Loucy (cell line): ENCODE results near the gene DCTN2.

Experiments used
- H2AFZ ChIP-seq: fragments of 200-600 bp; sonication (generic); 2 replicates; pipeline ENCODE4 v1.6.0; 2016; ENCODE audit warnings: antibody characterized with exemption, mild to moderate bottlenecking, low read length, moderate library complexity
- H3F3A ChIP-seq: fragments of 200-600 bp; 2 replicates; pipeline ENCODE4 v1.6.0; 2016; ENCODE audit warnings: antibody characterized with exemption, low read depth, mild to moderate bottlenecking
- H3K27me3 ChIP-seq: fragments of 200-600 bp; sonication (generic); 2 replicates; pipeline ENCODE4 v1.6.1; 2014; ENCODE audit warnings: low read length, mild to moderate bottlenecking; ENCODE audit not compliant: insufficient read depth, poor library complexity, severe bottlenecking
- H3K36me3 ChIP-seq: fragments of 200-600 bp; sonication (generic); 2 replicates; pipeline ENCODE4 v1.6.1; 2016; ENCODE audit warnings: low read length; ENCODE audit not compliant: insufficient read depth
- H3K4me1 ChIP-seq: fragments of 200-600 bp; sonication (generic); 2 replicates; pipeline ENCODE4 v1.5.1; 2014; ENCODE audit warnings: low read length, mild to moderate bottlenecking; ENCODE audit not compliant: insufficient read depth, poor library complexity, severe bottlenecking
- H3K4me2 ChIP-seq: fragments of 200-600 bp; sonication (generic); 2 replicates; pipeline ENCODE4 v1.6.0; 2014; ENCODE audit warnings: antibody characterized with exemption, low read length, low read depth, mild to moderate bottlenecking; ENCODE audit not compliant: poor library complexity, severe bottlenecking
- H3K4me3 ChIP-seq: fragments of 200-600 bp; sonication (generic); 2 replicates; pipeline ENCODE4 v1.5.1; 2014; ENCODE audit warnings: low read length, mild to moderate bottlenecking, mixed read lengths; ENCODE audit not compliant: poor library complexity, severe bottlenecking
- H3K79me2 ChIP-seq: fragments of 200-600 bp; sonication (generic); 2 replicates; pipeline ENCODE4 v1.6.1; 2014; ENCODE audit warnings: low read length; ENCODE audit not compliant: insufficient read depth
- H3K9ac ChIP-seq: fragments of 200-600 bp; sonication (generic); 2 replicates; pipeline ENCODE4 v1.6.0; 2014; ENCODE audit warnings: mild to moderate bottlenecking, low read depth, low read length, moderate library complexity; ENCODE audit not compliant: poor library complexity, severe bottlenecking
- H3K9me2 ChIP-seq: fragments of 200-600 bp; sonication (generic); replicated peaks from 2 replicates; pipeline ENCODE4 v1.6.1; 2016; ENCODE audit warnings: low read depth, low read length, mixed read lengths
- H3K9me3 ChIP-seq: fragments of 200-600 bp; sonication (generic); 2 replicates; pipeline ENCODE4 v1.6.1; 2014; ENCODE audit warnings: mild to moderate bottlenecking, antibody characterized with exemption, low read length, low read depth; ENCODE audit not compliant: insufficient read depth
- H4K20me1 ChIP-seq: fragments of 200-600 bp; sonication (generic); 2 replicates; pipeline ENCODE4 v1.6.0; 2014; ENCODE audit warnings: antibody characterized with exemption, low read length, mild to moderate bottlenecking; ENCODE audit not compliant: insufficient read depth, poor library complexity, severe bottlenecking
- EZH2phosphoT487 ChIP-seq: fragments of 200-600 bp; IDR thresholded peaks from 2 replicates; pipeline ENCODE4 v1.6.1; 2018; ENCODE audit warnings: antibody characterized with exemption, mild to moderate bottlenecking, moderate library complexity, borderline replicate concordance
- TF ChIP-seq, protein P1 (sequence below): fragments of 200-600 bp; sonication (generic); conservative IDR thresholded peaks from 2 replicates; pipeline ENCODE4 v1.5.1; 2014; ENCODE audit warnings: mild to moderate bottlenecking, antibody characterized with exemption, low read length

The DCTN2 gene

DNA sequence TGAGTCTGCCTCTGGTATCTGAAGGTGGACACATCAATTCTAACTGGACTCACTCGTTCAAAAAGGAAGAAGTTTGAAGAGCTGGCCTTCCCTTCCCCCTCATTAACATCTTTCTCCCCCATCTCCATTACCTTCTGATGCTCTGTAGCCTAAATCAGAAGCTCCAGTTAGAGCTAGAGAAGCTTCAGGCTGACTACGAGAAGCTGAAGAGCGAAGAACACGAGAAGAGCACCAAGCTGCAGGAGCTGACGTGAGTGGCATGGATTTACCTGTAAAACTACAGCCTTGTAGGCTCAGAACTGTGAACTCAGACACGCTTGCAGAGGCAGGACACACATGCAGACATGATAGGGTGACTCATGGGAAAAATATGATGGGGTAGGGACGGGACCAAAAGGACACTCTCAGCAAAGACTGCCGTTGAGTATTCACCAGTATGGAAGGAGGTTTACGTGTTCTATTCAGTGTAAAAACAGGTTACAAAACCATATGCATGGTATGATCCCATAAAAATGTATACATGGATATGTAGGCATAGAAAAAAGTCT is 29.7 kb upstream of the DCTN2 start:
- Histone ChIP-seq H2AFZ (no peak overlapping the region), H3K9ac (no peak overlapping the region), H3K4me1 (peaks cover 5% of the 10 kb centered on the region), H4K20me1 (no peaks in the 10 kb centered on the region), H3K79me2 (no peaks in the 10 kb centered on the region), H3K9me2 (no peaks in the 10 kb centered on the region), H3K9me3 (no peaks in the 10 kb centered on the region), H3F3A (no peaks in the 10 kb centered on the region), H3K27me3 (no peaks in the 10 kb centered on the region), H3K4me3 (no peak overlapping the region), H3K4me2 (no peak overlapping the region), H3K36me3 (no peaks in the 10 kb centered on the region)
- no peak for TF ChIP-seq EZH2phosphoT487
- TF ChIP-seq, protein P1, sequence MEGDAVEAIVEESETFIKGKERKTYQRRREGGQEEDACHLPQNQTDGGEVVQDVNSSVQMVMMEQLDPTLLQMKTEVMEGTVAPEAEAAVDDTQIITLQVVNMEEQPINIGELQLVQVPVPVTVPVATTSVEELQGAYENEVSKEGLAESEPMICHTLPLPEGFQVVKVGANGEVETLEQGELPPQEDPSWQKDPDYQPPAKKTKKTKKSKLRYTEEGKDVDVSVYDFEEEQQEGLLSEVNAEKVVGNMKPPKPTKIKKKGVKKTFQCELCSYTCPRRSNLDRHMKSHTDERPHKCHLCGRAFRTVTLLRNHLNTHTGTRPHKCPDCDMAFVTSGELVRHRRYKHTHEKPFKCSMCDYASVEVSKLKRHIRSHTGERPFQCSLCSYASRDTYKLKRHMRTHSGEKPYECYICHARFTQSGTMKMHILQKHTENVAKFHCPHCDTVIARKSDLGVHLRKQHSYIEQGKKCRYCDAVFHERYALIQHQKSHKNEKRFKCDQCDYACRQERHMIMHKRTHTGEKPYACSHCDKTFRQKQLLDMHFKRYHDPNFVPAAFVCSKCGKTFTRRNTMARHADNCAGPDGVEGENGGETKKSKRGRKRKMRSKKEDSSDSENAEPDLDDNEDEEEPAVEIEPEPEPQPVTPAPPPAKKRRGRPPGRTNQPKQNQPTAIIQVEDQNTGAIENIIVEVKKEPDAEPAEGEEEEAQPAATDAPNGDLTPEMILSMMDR: no peak

DNA sequence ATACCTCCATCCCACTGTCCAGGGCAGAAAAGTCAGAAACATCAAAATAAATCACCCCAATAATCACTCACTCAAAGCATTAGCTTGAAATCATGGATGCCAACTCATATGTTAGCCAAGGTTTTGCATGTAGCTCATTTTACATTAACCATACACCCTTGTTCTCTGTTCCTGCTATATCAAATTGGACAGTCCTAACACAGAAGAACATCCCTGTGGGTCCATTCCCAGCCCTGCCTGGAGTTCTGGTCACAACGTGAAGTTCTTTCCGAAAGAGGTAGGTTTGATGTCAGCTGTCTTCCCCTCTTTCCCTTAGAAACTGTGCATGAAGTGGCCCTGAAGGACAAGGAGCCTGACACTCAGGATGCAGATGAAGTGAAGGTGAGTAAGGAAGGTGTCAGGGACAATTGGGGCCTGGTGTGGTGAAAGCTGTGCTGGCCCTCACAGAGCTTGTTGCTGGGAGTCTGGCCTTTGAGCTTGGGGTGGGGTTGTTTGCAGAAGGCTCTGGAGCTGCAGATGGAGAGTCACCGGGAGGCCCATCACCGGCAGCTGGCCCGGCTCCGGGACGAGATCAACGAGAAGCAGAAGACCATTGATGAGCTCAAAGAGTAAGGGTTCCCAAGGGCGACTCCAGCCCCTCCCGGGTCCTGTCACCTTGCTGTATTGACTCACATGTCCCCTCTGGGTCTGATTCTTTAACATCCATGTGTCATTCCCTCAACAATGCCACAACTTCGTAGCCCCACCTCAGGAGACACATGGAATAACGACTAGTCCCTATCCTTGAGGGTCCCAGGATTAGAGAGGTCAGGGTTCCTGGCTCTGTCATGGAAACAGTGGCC is 29.0 kb upstream of the DCTN2 start:
- no peaks in the 10 kb centered on the region for H4K20me1 ChIP-seq
- H3K9me2 ChIP-seq: no peaks in the 10 kb centered on the region
- no peak overlapping the region for H3K4me2 ChIP-seq
- H3K36me3 ChIP-seq: no peaks in the 10 kb centered on the region
- H3K4me1 ChIP-seq: peaks cover 5% of the 10 kb centered on the region
- no peaks in the 10 kb centered on the region for H3F3A ChIP-seq
- no peaks in the 10 kb centered on the region for H3K9me3 ChIP-seq
- no peak overlapping the region for H3K9ac ChIP-seq
- H3K79me2 ChIP-seq: no peaks in the 10 kb centered on the region
- H3K4me3 ChIP-seq: no peak overlapping the region
- no peak overlapping the region for H2AFZ ChIP-seq
- no peaks in the 10 kb centered on the region for H3K27me3 ChIP-seq
- TF ChIP-seq, protein P1: no peak
- TF ChIP-seq EZH2phosphoT487: no peak

DNA sequence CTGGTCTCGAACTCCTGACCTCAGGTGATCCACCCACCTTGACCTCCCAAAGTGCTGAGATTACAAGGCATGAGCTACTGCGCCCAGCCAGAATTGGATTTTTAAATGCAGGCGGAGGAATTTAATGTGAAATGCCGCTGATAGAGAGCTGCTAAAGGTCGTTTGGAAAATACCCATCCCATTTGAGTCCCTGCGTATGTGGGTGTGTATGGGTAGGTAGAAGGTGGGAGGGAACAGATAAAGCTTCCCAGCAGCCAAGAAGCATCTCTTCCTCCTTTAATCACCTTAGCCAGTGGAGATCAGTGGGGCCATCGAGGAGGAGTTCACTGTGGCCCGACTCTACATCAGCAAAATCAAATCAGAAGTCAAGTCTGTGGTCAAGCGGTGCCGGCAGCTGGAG is 27.8 kb upstream of the DCTN2 start:
- TF ChIP-seq, protein P1: no peak
- no peak for TF ChIP-seq EZH2phosphoT487
- H3K9me3 ChIP-seq: no peaks in the 10 kb centered on the region
- no peaks in the 10 kb centered on the region for H3K9me2 ChIP-seq
- H3K79me2 ChIP-seq: no peaks in the 10 kb centered on the region
- H3K4me2 ChIP-seq: no peak overlapping the region
- H3F3A ChIP-seq: no peaks in the 10 kb centered on the region
- no peaks in the 10 kb centered on the region for H3K4me1 ChIP-seq
- no peak overlapping the region for H3K4me3 ChIP-seq
- no peak overlapping the region for H3K9ac ChIP-seq
- no peak overlapping the region for H2AFZ ChIP-seq
- H3K27me3 ChIP-seq: no peaks in the 10 kb centered on the region
- H3K36me3 ChIP-seq: no peaks in the 10 kb centered on the region
- H4K20me1 ChIP-seq: no peaks in the 10 kb centered on the region
